ENCODE data around the gene TRIO.

GRCh38 chr5:14144586-14145434 is 1.7 kb downstream of the TRIO start:
- no peak for TF ChIP-seq CTCF (IDR thresholded peaks at IDR 0.05)
- TF ChIP-seq CREB1 (CRISPR knock-in tag; IDR thresholded peaks at IDR 0.05) = no peak
- TF ChIP-seq CREM (CRISPR knock-in tag; IDR thresholded peaks at IDR 0.05) = no peak
- no peak for TF ChIP-seq E2F5 (CRISPR knock-in tag; IDR thresholded peaks at IDR 0.05)
